HG03159 (cell line): ENCODE results near the gene BCL7B.
"Not testable (repeated sequence)": the region's sequence is repeated elsewhere in the genome, so short reads cannot be mapped to it uniquely, and the experiment has no call there.

Source experiments
- ATAC-seq: cut with Tn5 transposase; IDR thresholded peaks from one replicate; pipeline ENCODE4 v1.9.1; 2021; ENCODE audit warnings: mild to moderate bottlenecking, moderate library complexity; ENCODE audit not compliant: unreplicated experiment

BCL7B gene

DNA sequence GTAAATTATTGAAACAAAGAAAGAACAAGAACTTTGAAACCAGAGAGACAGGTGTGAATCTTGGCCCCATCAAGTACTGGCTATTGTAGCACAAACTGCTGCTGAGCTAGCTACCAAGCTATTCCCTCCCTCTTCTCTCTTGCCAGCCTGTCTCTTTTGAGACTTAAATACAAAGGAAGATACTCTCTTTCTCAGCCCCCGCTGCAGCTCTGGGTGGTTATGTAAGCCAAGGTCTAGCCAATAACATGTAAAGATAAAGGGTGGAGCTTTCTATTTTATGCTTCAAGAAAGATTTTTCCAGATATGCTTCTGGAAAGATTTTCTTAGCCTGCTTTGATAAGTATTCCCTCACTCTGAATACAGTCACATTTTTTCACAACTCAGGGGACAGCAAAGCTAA is 52.6 kb downstream of the BCL7B start:
- ATAC-seq, result no peak

DNA sequence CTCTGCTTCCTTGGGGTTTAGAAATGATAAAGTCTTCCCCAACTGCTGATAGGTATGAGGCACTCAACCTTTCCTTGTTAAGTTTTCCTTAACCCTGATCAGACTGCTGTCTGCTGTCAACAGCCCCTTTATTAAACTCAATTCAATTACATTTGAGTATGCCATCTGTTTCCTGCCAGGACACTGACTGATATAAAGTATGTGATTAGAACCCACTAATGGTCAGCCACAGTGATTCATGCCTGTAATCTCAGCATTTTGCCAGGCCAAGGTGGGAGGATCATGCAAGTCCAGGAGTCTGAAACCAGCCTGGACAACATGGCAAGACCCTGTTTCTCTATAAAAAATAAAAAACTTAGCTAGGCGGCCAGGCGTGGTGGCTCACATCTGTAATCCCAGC is 53.5 kb downstream of the BCL7B start:
- no peak for ATAC-seq

GRCh38 chr7:73503229-73503628 is 54.3 kb downstream of the BCL7B start:
- no peak for ATAC-seq

DNA sequence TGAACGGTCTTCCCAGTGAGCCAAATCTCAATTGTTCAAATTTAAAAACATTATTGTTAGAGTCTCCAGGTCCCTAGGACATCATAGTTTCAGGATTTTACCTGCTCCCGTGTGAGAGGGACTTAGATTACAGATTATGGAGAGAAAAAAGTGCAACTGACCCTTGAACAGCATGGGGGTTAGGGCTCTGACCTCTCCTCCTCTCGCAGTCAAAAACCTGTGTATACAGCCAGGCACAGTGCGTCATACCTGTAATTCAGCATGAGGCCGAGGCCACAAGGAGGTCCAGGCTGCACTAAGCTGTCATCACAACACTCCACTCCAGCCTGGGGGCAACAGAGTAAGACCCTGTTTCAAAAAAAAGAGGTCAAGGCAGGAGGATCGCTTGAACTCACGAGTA is 60.9 kb downstream of the BCL7B start:
- ATAC-seq, result no peak

DNA sequence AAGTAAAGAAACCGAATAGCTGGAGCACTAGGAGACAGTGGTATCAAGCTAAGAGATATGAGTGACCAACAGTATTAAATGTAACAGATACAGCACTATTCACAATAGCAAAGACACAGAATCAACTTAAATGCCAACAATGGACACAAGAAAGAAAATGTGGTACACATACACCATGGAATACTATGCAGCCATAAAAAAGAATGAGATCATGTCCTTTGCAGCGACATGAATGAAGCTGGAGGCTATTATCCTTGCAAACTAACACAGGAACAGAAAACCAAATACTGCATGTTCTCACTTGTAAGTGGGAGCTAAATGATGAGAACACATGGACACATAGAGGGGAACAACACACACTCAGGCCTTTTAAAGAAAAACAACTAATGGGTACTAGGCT is 62.0 kb downstream of the BCL7B start:
- not testable (repeated sequence) for ATAC-seq

GRCh38 chr7:73489976-73490375 is 67.5 kb downstream of the BCL7B start:
- no peak for ATAC-seq

DNA sequence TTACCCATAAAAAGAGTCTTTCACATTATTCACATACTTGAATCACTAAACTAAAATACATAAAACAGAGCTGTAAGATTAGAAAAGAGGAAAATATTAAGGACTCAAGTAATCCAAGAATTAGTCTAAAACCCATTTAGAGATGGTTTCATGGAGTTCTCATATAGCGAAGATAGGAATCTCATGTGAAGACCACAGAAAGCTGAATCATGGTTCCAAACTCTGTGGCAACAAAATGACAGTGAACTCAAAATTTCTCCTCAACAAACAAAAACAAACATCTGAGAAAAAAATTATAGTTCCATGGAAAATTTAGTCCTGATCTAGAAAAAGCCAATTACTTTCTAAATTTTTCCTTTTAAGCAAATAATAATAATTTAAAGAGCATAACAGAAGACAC is 70.0 kb downstream of the BCL7B start:
- no peak for ATAC-seq
